ENCODE measurements around the gene CNTNAP2.

- TF ChIP-seq CTCF (IDR thresholded peaks at IDR 0.05 in 4 of 5, conservative IDR thresholded peaks at IDR 0.05 in 1 of 5) (no peak), POLR2A (IDR thresholded peaks at IDR 0.05) (no peak)
Observed at GRCh38 chr7:148232784-148233183, 2116.2 kb downstream of the CNTNAP2 start.

All from gastrocnemius medialis (tissue), 4 donors.